ENCODE data around the gene IVD.

IVD gene

GRCh38 chr15:40424483-40425115 lies 19.0 kb downstream of the IVD start:
- DNase-seq (ENCODE audit: low spot score): no peak
- no peak overlapping the region for H3K4me3 ChIP-seq
- no peak for TF ChIP-seq CTCF (IDR thresholded peaks at IDR 0.05)
- no peak overlapping the region for H3K27ac ChIP-seq

GRCh38 chr15:40425681-40426080 lies 20.1 kb downstream of the IVD start:
- H3K27ac ChIP-seq: no peak overlapping the region
- no peak for DNase-seq (ENCODE audit: low spot score)
- TF ChIP-seq CTCF (IDR thresholded peaks at IDR 0.05): no peak
- no peak overlapping the region for H3K4me3 ChIP-seq

- no peak overlapping the region for H3K27ac ChIP-seq
- DNase-seq (ENCODE audit: low spot score): no peak
- H3K4me3 ChIP-seq: no peak overlapping the region
- no peak for TF ChIP-seq CTCF (IDR thresholded peaks at IDR 0.05)
These were observed 21.6 kb downstream of the IVD start for GRCh38 chr15:40427188-40427587.

- H3K27ac ChIP-seq: no peak overlapping the region
- no peak for TF ChIP-seq CTCF (IDR thresholded peaks at IDR 0.05)
- H3K4me3 ChIP-seq: no peak overlapping the region
- no peak for DNase-seq (ENCODE audit: low spot score)
These were observed 22.6 kb downstream of the IVD start for GRCh38 chr15:40428185-40428584.

GRCh38 chr15:40429068-40429710 lies 23.6 kb downstream of the IVD start:
- no peak for TF ChIP-seq CTCF (IDR thresholded peaks at IDR 0.05)
- Histone ChIP-seq H3K4me3 (no peak overlapping the region), H3K27ac (no peak overlapping the region)
- no peak for DNase-seq (ENCODE audit: low spot score)

- Histone ChIP-seq H3K4me3 (no peak overlapping the region), H3K27ac (no peak overlapping the region)
- no peak for DNase-seq (ENCODE audit: low spot score)
- TF ChIP-seq CTCF (IDR thresholded peaks at IDR 0.05): no peak
These were observed 24.7 kb downstream of the IVD start for GRCh38 chr15:40430271-40430805.
